B cell (primary cell): ENCODE measurements around the gene AKR7A3. TPM values are rescaled to one million over a fixed set of nuclear protein-coding genes. Genes with fewer than 3 reads are reported as not detected.

Experiments
- ATAC-seq: fragments of 200-7000 bp; cut with Tn5 transposase; one replicate; pipeline ENCODE4 v1.10.0; 2021; ENCODE audit warnings: low read depth, mild to moderate bottlenecking, moderate number of reproducible peaks, moderate library complexity
- CTCF ChIA-PET: fragments of 350-600 bp; sonication (Branson Sonifier 250); formaldehyde crosslinking; loops from one replicate; lab custom pipeline; 2021; ENCODE audit warnings: antibody characterized with exemption, inconsistent platforms; lab: Charles Lee
- POLR2A ChIA-PET: fragments of 350-600 bp; sonication (Branson Sonifier 250); formaldehyde crosslinking; loops from one replicate; lab custom pipeline; 2021; ENCODE audit warnings: antibody characterized with exemption; lab: Charles Lee
- DNase-seq: peaks from one replicate; pipeline ENCODE4 v3.0.0; 2013
- H2AFZ ChIP-seq: 2 replicates; pipeline ENCODE4 v1.6.1; 2012; ENCODE audit warnings: mild to moderate bottlenecking, low read depth, low read length; ENCODE audit not compliant: insufficient read depth, poor library complexity, severe bottlenecking
- H3K27ac ChIP-seq, 2 donors: 1 replicate in 1 of 2; 2 replicates in 1 of 2; pipeline ENCODE4 v1.5.1; 2012 to 2013; ENCODE audit warnings: low read length in 2 of 2, mild to moderate bottlenecking in 2 of 2, moderate library complexity in 1 of 2
- H3K27me3 ChIP-seq, 4 experiments: fragments of 200-600 bp in 1 of 4; sonication (generic) in 1 of 4; replicated peaks in 1 of 4; 1 replicate in 2 of 4; 2 replicates in 2 of 4; pipeline versions ENCODE4 v1.6.1 to v1.7.0; 2013 to 2016; ENCODE audit warnings: low read length in 3 of 4, mild to moderate bottlenecking in 2 of 4, mixed read lengths in 1 of 4, moderate library complexity in 1 of 4; ENCODE audit not compliant: insufficient read depth in 4 of 4, control insufficient read depth in 3 of 4; ENCODE audit errors: control extremely low read depth in 1 of 4
- H3K36me3 ChIP-seq, 2 experiments: replicated peaks in 1 of 2; 1 replicate in 1 of 2; 2 replicates in 1 of 2; pipeline versions ENCODE4 v1.6.1 to v1.7.1; 2013; ENCODE audit warnings: low read length in 1 of 2; ENCODE audit not compliant: insufficient read depth in 2 of 2, control insufficient read depth in 1 of 2; ENCODE audit errors: control extremely low read depth in 1 of 2, extremely low read depth in 1 of 2
- H3K4me1 ChIP-seq, 2 donors: fragments of 200-600 bp in 1 of 2; sonication (generic) in 1 of 2; 1 replicate in 1 of 2; 2 replicates in 1 of 2; pipeline versions ENCODE4 v1.5.1 to v1.6.1; 2013 to 2017; ENCODE audit warnings: low read length in 2 of 2; ENCODE audit not compliant: control insufficient read depth in 2 of 2, insufficient read depth in 2 of 2
- H3K4me2 ChIP-seq: replicated peaks from 2 replicates; pipeline ENCODE3; 2012; ENCODE audit warnings: mild to moderate bottlenecking, low read depth, low read length; ENCODE audit not compliant: poor library complexity, severe bottlenecking
- H3K4me3 ChIP-seq, 5 experiments: fragments of 200-600 bp in 1 of 5; sonication (generic) in 1 of 5; 1 replicate in 3 of 5; 2 replicates in 2 of 5; pipeline versions ENCODE4 v1.5.1 to v1.7.0; 2011 to 2016; ENCODE audit warnings: low read length in 4 of 5, mild to moderate bottlenecking in 4 of 5, low read depth in 2 of 5, control low read depth in 1 of 5, moderate library complexity in 1 of 5; ENCODE audit not compliant: insufficient read depth in 1 of 5; ENCODE audit errors: control extremely low read depth in 1 of 5, extremely low read depth in 1 of 5
- H3K79me2 ChIP-seq: fragments of 200-600 bp; sonication (generic); one replicate; pipeline ENCODE4 v1.6.0; 2016; ENCODE audit warnings: low read length; ENCODE audit not compliant: control insufficient read depth, insufficient read depth
- H3K9ac ChIP-seq: fragments of 200-600 bp; sonication (generic); 2 replicates; pipeline ENCODE4 v1.6.1; 2017; ENCODE audit warnings: mild to moderate bottlenecking, low read length, moderate library complexity
- H3K9me3 ChIP-seq, 3 donors: one replicate each; pipeline versions ENCODE4 v1.6.1 to v1.7.1; 2013; ENCODE audit warnings: low read length in 2 of 3; ENCODE audit not compliant: control insufficient read depth in 2 of 3, insufficient read depth in 1 of 3; ENCODE audit errors: control extremely low read depth in 1 of 3
- H4K20me1 ChIP-seq: 2 replicates; pipeline ENCODE4 v1.6.0; 2012; ENCODE audit warnings: mild to moderate bottlenecking, low read length; ENCODE audit not compliant: insufficient read depth, control insufficient read depth, poor library complexity, severe bottlenecking
- H3K27ac Mint-ChIP-seq: one replicate; pipeline ENCODE4 v1.8.0; 2021; ENCODE audit warnings: mixed read lengths
- H3K27me3 Mint-ChIP-seq: one replicate; pipeline ENCODE4 v1.8.0; 2021; ENCODE audit warnings: mixed read lengths
- H3K4me1 Mint-ChIP-seq: one replicate; pipeline ENCODE4 v1.8.0; 2021; ENCODE audit warnings: mixed read lengths
- H3K4me3 Mint-ChIP-seq: one replicate; pipeline ENCODE4 v1.8.0; 2021; ENCODE audit warnings: mixed read lengths
- H3K9me3 Mint-ChIP-seq: one replicate; pipeline ENCODE4 v1.8.0; 2022; ENCODE audit warnings: mixed read lengths; ENCODE audit not compliant: insufficient read depth
- EZH2 ChIP-seq: IDR thresholded peaks from 2 replicates; pipeline ENCODE4 v1.6.1; 2012; ENCODE audit warnings: borderline replicate concordance, low read depth, mild to moderate bottlenecking, moderate library complexity, low read length; ENCODE audit not compliant: insufficient read depth, poor library complexity, severe bottlenecking
- WGBS: methylation state at CpG from one replicate; pipeline ENCODE4 v1.1.5; 2013; ENCODE audit warnings: missing lambda C conversion rate; ENCODE audit not compliant: insufficient coverage; 5-methylcytosine and 5-hydroxymethylcytosine counted together
- intact Hi-C: fragments of 100-400 bp; cut with micrococcal nuclease; formaldehyde crosslinking; loops from one replicate; pipeline ENCODE4 v1.10.0; 2022
- polyA plus RNA-seq: library from polyadenylated mRNA; depleted of rRNA; stranded (reverse); fragments of >200 nt; gene quantifications from 2 replicates; pipeline ENCODE4 v1.2.3, GENCODE V29; 2012
- total RNA-seq, 2 donors: library from RNA; stranded (reverse); fragments of 120-200 nt in 1 of 2; gene quantifications; 1 replicate in 1 of 2; 2 replicates in 1 of 2; pipeline versions ENCODE4 v1.2.3 to v1.2.4, GENCODE V29; 2013 to 2022
- TF ChIP-seq, protein P1 (sequence below): fragments of 200-600 bp; IDR thresholded peaks from one replicate; pipeline ENCODE4 v1.8.0; 2022; ENCODE audit warnings: antibody characterized with exemption, mild to moderate bottlenecking

AKR7A3 gene
- total and polyA plus RNA-seq, 2 donors (not counting 1 experiment from before 2014, with no cell fraction given): 0.97 to 1.8 TPM

DNA sequence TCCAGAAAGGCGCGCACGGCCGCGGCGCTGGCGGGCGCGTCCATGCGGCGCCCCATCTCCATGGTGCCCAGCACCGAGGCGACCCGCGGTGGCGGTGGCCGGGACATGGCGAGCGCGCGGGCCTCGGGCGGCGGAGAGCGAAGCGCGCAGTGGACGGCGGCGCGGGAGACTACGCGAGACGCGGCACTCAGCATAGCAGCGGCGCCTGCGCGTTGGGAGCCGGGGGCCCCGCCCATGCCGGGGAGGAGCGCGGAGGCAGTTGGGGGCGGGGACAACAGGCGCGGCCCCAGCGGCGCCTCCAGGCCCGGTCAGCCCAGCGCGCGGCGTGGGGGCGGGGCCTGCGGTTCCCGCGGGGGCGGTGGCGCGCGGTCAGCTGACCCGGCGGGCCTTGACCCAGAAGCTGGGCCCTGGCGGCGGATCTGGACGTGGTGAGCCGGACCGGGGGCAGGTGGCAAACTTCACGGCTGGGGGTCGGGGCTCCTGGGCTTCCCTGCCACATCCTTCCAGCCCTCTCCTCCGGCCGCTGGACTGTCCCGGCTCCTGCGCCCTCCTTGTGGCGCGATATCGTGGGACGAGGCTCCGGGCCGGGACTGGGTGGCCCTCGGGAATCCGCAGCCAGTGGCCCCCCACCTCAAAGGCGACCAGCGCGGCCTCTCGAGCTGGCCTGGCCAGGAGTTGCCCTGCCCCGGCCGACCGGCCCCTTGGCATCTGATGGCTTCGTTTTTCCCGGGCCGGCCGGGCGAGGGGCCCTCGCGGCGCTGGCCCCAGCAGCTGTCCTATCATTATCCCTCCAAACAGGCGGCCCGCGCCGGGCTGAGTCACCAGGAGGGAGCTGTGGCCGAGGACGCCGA lies 23.6 kb upstream of the AKR7A3 start, which contains the start of the genes AKR7A2 and SLC66A1:
Gene AKR7A2, minus strand, starts transcription at position 214 of the 851 bp plus-strand sequence. Its CDS starts 20 bp downstream, at position 194.
Gene SLC66A1, plus strand, starts transcription at position 396 of the 851 bp plus-strand sequence. CDS start 5,352 bp downstream, outside the sequence.
- DNase-seq: peak; percentile 93
- CTCF ChIA-PET: interaction anchor here (0.7 to 1.2 kb wide), 2 partner anchors 24 to 285 kb away, joined by 3 read pairs; partner anchors contain the start of gene AKR7A3

More for the DNA sequence above, 23.6 kb upstream of the AKR7A3 start, which contains the start of the genes AKR7A2 and SLC66A1:
- WGBS: under 1% methylated on average over 105 of the region's 105 CpGs
- Histone ChIP-seq H3K4me1 (peaks cover 55 to 58% of the 10 kb centered on the region in 2 donors), H3K27ac (peak within 1 kb of the TSS; percentile 65 to 90), H3K27me3 (no peaks in the 10 kb centered on the region), H3K9me3 (no peaks in the 10 kb centered on the region), H3K4me3 (peak within 1 kb of the TSS; percentile 26 to 91 (median 79)), H3K9ac (peak within 1 kb of the TSS; percentile 93), H3K79me2 (peaks cover 16% of the 10 kb centered on the region), H3K36me3 (peaks cover 0 to 11% of the 10 kb centered on the region in 2 experiments), H4K20me1 (peaks cover 19% of the 10 kb centered on the region), H2AFZ (peak within 1 kb of the TSS; percentile 97), H3K4me2 (peak within 1 kb of the TSS; percentile 95)
- intact Hi-C loops: loop anchor here (1.0 to 5.0 kb wide), 6 partner anchors 24 to 285 kb away; partner anchors contain the start of genes AKR7A3, EMC1, MRTO4 and UBR4
- Mint-ChIP-seq H3K27me3 (no peaks in the 10 kb centered on the region), H3K4me3 (peak within 1 kb of the TSS; percentile 88), H3K27ac (peak within 1 kb of the TSS; percentile 75), H3K9me3 (no peaks in the 10 kb centered on the region), H3K4me1 (peaks cover 57% of the 10 kb centered on the region)
- ATAC-seq: peak; percentile 89
- no peak for TF ChIP-seq EZH2
- TF ChIP-seq, protein P1, sequence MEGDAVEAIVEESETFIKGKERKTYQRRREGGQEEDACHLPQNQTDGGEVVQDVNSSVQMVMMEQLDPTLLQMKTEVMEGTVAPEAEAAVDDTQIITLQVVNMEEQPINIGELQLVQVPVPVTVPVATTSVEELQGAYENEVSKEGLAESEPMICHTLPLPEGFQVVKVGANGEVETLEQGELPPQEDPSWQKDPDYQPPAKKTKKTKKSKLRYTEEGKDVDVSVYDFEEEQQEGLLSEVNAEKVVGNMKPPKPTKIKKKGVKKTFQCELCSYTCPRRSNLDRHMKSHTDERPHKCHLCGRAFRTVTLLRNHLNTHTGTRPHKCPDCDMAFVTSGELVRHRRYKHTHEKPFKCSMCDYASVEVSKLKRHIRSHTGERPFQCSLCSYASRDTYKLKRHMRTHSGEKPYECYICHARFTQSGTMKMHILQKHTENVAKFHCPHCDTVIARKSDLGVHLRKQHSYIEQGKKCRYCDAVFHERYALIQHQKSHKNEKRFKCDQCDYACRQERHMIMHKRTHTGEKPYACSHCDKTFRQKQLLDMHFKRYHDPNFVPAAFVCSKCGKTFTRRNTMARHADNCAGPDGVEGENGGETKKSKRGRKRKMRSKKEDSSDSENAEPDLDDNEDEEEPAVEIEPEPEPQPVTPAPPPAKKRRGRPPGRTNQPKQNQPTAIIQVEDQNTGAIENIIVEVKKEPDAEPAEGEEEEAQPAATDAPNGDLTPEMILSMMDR: no peak
- POLR2A ChIA-PET: no interaction called here
